SU-DHL-6 (cell line): Measurements from ENCODE around the gene ALK.

Experiments used
- H2AFZ ChIP-seq: fragments of 200-600 bp; sonication (generic); 2 replicates; pipeline ENCODE4 v1.6.1; 2014; ENCODE audit warnings: low read depth, mild to moderate bottlenecking, moderate library complexity, mixed read lengths, antibody characterized with exemption, low read length; ENCODE audit not compliant: severe bottlenecking
- H3F3A ChIP-seq: fragments of 200-600 bp; shearing (Covaris generic); 2 replicates; pipeline ENCODE4 v1.6.0; 2016; ENCODE audit warnings: antibody characterized with exemption, mild to moderate bottlenecking; ENCODE audit not compliant: insufficient read depth
- H3K27ac ChIP-seq: fragments of 200-600 bp; sonication (generic); 2 replicates; pipeline ENCODE4 v1.5.1; 2016; ENCODE audit warnings: low read depth, mild to moderate bottlenecking, low read length, moderate library complexity, mixed read lengths
- H3K27me3 ChIP-seq: fragments of 200-600 bp; sonication (generic), shearing (Covaris generic); 2 replicates; pipeline ENCODE4 v1.6.0; 2014; ENCODE audit warnings: mild to moderate bottlenecking, low read length
- H3K36me3 ChIP-seq: fragments of 200-600 bp; sonication (generic); 2 replicates; pipeline ENCODE4 v1.6.1; 2014; ENCODE audit warnings: mild to moderate bottlenecking, low read length, mixed read lengths
- H3K4me2 ChIP-seq: fragments of 300-600, 200-600 bp; shearing (Covaris generic), sonication (generic); 2 replicates; pipeline ENCODE4 v1.6.0; 2014; ENCODE audit warnings: low read length, low read depth, mild to moderate bottlenecking; ENCODE audit not compliant: poor library complexity, severe bottlenecking
- H3K4me3 ChIP-seq: fragments of 200-600 bp; sonication (generic); 2 replicates; pipeline ENCODE4 v1.5.1; 2014; ENCODE audit warnings: antibody characterized with exemption, low read length, mild to moderate bottlenecking, mixed read lengths; ENCODE audit not compliant: insufficient read depth, poor library complexity, severe bottlenecking
- H3K79me2 ChIP-seq: fragments of 200-600 bp; sonication (generic); 2 replicates; pipeline ENCODE4 v1.6.1; 2014; ENCODE audit warnings: mild to moderate bottlenecking, low read length, moderate library complexity; ENCODE audit not compliant: insufficient read depth
- H3K9ac ChIP-seq: fragments of 200-600 bp; sonication (generic); 2 replicates; pipeline ENCODE4 v1.7.0; 2014; ENCODE audit warnings: mild to moderate bottlenecking, low read length
- H3K9me2 ChIP-seq: fragments of 200-600 bp; sonication (generic); replicated peaks from 2 replicates; pipeline ENCODE4 v1.6.1; 2014; ENCODE audit warnings: low read length; ENCODE audit not compliant: insufficient read depth
- H3K9me3 ChIP-seq: fragments of 200-600 bp; sonication (generic); 2 replicates; pipeline ENCODE4 v1.6.1; 2014; ENCODE audit warnings: low read length, mixed read lengths; ENCODE audit not compliant: insufficient read depth
- H4K20me1 ChIP-seq: fragments of 200-600 bp; sonication (generic); 2 replicates; pipeline ENCODE4 v1.6.1; 2014; ENCODE audit warnings: low read depth, mild to moderate bottlenecking, antibody characterized with exemption, low read length, moderate library complexity, mixed read lengths
- EZH2phosphoT487 ChIP-seq: fragments of 200-600 bp; sonication (generic), shearing (Covaris generic); conservative IDR thresholded peaks from 2 replicates; pipeline ENCODE4 v1.6.1; 2018; ENCODE audit warnings: mild to moderate bottlenecking, antibody characterized with exemption, low read length, moderate library complexity, mixed read lengths
- TF ChIP-seq, protein P1 (sequence below): fragments of 200-600 bp; sonication (generic); IDR thresholded peaks from one replicate; pipeline ENCODE4 v1.5.1; 2017; ENCODE audit warnings: antibody characterized with exemption, mild to moderate bottlenecking, low read length, moderate library complexity; ENCODE audit not compliant: insufficient read depth, poor library complexity, severe bottlenecking

ALK gene

DNA sequence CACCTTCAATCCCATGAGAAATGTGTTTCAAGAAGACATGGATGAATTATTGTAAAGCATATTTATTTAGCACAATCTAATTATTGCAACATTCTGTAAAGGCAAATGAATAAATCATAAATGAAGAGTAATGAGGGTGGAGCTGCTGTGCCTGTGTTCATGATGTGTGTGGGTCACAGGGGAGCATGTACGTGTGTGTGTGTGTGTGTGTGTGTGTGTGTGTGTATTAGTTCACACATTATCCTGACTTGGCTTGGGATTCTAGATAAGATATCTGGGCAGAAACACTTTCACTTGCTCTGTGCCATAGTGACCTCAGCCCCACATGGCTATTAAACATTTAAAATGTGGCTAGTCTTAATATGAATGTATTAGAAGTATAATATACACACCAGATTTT is 361.8 kb downstream of the ALK start:
- Histone ChIP-seq H3F3A (no peaks in the 10 kb centered on the region), H3K9ac (no peak overlapping the region), H3K27me3 (no peaks in the 10 kb centered on the region), H3K27ac (no peak overlapping the region), H2AFZ (no peak overlapping the region), H3K9me2 (no peaks in the 10 kb centered on the region), H3K4me3 (no peak overlapping the region), H3K9me3 (no peaks in the 10 kb centered on the region), H3K36me3 (no peaks in the 10 kb centered on the region), H4K20me1 (no peaks in the 10 kb centered on the region), H3K4me2 (no peak overlapping the region), H3K79me2 (no peaks in the 10 kb centered on the region)
- TF ChIP-seq, protein P1, sequence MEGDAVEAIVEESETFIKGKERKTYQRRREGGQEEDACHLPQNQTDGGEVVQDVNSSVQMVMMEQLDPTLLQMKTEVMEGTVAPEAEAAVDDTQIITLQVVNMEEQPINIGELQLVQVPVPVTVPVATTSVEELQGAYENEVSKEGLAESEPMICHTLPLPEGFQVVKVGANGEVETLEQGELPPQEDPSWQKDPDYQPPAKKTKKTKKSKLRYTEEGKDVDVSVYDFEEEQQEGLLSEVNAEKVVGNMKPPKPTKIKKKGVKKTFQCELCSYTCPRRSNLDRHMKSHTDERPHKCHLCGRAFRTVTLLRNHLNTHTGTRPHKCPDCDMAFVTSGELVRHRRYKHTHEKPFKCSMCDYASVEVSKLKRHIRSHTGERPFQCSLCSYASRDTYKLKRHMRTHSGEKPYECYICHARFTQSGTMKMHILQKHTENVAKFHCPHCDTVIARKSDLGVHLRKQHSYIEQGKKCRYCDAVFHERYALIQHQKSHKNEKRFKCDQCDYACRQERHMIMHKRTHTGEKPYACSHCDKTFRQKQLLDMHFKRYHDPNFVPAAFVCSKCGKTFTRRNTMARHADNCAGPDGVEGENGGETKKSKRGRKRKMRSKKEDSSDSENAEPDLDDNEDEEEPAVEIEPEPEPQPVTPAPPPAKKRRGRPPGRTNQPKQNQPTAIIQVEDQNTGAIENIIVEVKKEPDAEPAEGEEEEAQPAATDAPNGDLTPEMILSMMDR, result no peak
- no peak for TF ChIP-seq EZH2phosphoT487

DNA sequence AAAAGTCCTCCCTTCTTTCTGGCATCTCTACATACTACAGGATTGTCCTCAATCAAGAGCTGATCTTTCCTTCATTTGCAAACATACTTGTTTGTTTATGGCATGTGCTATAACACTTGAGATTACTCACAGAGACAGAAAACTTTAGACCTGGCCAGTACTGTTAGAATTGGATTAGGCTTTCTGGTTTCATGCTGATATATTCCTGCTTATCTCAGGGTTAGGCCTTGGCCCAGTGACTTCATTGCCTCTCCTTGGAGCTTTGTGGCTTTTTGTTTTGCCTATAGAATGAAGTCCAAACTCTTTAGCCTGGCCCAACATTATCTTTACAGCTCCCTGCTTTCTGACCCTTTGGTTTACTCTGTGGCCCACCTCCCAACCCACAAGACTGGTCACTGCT is 363.3 kb downstream of the ALK start:
- no peak for TF ChIP-seq EZH2phosphoT487
- TF ChIP-seq, protein P1, result no peak
- no peaks in the 10 kb centered on the region for H3K9me3 ChIP-seq
- H3K79me2 ChIP-seq, result no peaks in the 10 kb centered on the region
- H3K9ac ChIP-seq, result no peak overlapping the region
- no peaks in the 10 kb centered on the region for H3K9me2 ChIP-seq
- H3K36me3 ChIP-seq, result no peaks in the 10 kb centered on the region
- H3K4me2 ChIP-seq, result no peak overlapping the region
- no peak overlapping the region for H3K27ac ChIP-seq
- H3F3A ChIP-seq, result no peaks in the 10 kb centered on the region
- H4K20me1 ChIP-seq, result no peaks in the 10 kb centered on the region
- H3K27me3 ChIP-seq, result no peaks in the 10 kb centered on the region
- H2AFZ ChIP-seq, result no peak overlapping the region
- no peak overlapping the region for H3K4me3 ChIP-seq

DNA sequence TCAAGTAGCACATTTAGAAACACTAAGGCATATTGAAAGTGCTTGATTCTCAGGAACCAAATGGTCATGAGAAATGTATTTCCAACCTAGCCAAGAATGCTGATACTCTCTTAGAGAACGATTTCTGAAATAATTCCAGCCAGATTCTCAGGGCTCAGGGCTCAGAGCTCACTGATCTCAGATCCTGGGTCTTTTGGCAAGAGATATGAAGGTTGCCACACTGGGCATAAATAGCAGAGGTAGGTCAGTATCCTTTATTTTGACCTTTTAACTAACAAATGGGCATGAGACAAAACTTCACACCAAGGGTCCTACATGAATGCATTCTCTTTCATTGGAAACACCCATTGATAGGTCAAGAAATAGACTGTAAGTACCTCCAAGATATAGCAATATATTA is 364.1 kb downstream of the ALK start:
- no peaks in the 10 kb centered on the region for H3K9me2 ChIP-seq
- H3K9ac ChIP-seq, result no peak overlapping the region
- no peak overlapping the region for H3K4me2 ChIP-seq
- no peak overlapping the region for H3K4me3 ChIP-seq
- TF ChIP-seq, protein P1, result no peak
- TF ChIP-seq EZH2phosphoT487, result no peak
- no peaks in the 10 kb centered on the region for H4K20me1 ChIP-seq
- no peaks in the 10 kb centered on the region for H3K36me3 ChIP-seq
- H3K27me3 ChIP-seq, result no peaks in the 10 kb centered on the region
- H2AFZ ChIP-seq, result no peak overlapping the region
- H3K27ac ChIP-seq, result no peak overlapping the region
- no peaks in the 10 kb centered on the region for H3K79me2 ChIP-seq
- no peaks in the 10 kb centered on the region for H3F3A ChIP-seq
- H3K9me3 ChIP-seq, result no peaks in the 10 kb centered on the region

DNA sequence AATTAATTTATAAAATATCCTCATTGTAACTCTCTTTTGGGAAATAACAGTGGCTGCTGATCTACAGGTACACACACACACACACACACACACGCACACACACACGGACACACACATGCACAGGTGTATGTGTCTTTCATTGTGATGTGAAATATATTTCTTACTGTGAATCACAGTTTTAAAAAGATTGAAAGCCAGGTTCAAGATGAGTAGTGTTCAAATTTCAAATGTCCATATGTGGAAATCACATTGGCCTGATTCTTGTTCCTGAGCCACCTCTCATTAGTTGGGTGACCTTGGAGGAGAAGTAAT is 372.4 kb downstream of the ALK start:
- H3K9me3 ChIP-seq, result no peaks in the 10 kb centered on the region
- H3K4me2 ChIP-seq, result no peak overlapping the region
- H3K9ac ChIP-seq, result no peak overlapping the region
- H3K27ac ChIP-seq, result no peak overlapping the region
- no peaks in the 10 kb centered on the region for H3K9me2 ChIP-seq
- H3K36me3 ChIP-seq, result no peaks in the 10 kb centered on the region
- H3K27me3 ChIP-seq, result no peaks in the 10 kb centered on the region
- no peak for TF ChIP-seq EZH2phosphoT487
- TF ChIP-seq, protein P1, result no peak
- H3K4me3 ChIP-seq, result no peak overlapping the region
- no peaks in the 10 kb centered on the region for H4K20me1 ChIP-seq
- no peaks in the 10 kb centered on the region for H3K79me2 ChIP-seq
- no peaks in the 10 kb centered on the region for H3F3A ChIP-seq
- no peak overlapping the region for H2AFZ ChIP-seq
